Stimulated activated CD4-positive, alpha-beta T cell treated with anti-CD3 and anti-CD28 coated beads, TNF-alpha, amount 100 ng/mL, for 4 hours (primary cell): ENCODE measurements around the gene CEP95.
"Not testable (repeated sequence)": the region's sequence is repeated elsewhere in the genome, so short reads cannot be mapped to it uniquely, and the experiment has no call there.

Experiments used
- DNase-seq, 3 experiments: peaks; one replicate each; pipeline ENCODE4 v3.0.0-alpha.2; 2020; ENCODE audit warnings: low read depth in 3 of 3

Gene CEP95

DNA sequence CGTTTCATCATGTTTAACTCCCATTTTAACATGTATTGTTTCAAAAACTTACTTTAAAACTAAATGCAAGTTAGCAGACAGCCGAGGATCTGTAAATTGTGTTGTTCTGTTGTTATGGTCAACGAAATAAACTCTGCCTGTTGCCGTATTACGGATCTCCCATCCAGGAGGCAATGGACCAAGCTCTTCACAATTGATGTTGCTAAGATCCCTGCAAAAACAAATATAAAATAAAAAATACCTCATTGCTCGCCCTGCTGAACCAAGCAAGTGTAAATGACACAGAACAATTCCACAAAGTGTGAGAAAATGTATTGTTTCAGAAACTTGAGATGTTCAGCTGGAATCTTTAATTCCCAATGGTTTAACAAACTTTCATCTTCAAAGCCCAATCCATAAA lies 65.0 kb downstream of the CEP95 start:
- DNase-seq: no peak

GRCh38 chr17:64572682-64573154 lies 65.9 kb downstream of the CEP95 start:
- DNase-seq: no peak

DNA sequence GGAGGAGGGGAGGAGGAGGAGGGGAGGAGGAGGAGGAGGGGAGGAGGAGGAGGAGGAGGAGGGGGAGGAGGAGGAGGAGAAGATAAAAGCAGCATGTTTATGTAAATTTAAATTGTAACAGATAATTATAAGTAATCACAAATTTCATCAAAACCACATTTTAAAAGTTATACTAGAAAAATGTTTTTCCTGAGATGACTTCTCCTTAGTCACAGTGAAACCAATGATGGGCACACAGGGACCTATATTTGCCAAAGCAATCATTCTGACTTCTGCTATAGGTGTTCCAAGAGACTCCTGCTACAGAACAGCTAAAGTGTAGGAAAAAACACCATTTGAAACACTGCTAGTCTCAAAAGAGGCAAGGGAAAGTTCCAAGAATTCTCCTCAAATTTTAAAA lies 66.4 kb downstream of the CEP95 start:
- no peak for DNase-seq

DNA sequence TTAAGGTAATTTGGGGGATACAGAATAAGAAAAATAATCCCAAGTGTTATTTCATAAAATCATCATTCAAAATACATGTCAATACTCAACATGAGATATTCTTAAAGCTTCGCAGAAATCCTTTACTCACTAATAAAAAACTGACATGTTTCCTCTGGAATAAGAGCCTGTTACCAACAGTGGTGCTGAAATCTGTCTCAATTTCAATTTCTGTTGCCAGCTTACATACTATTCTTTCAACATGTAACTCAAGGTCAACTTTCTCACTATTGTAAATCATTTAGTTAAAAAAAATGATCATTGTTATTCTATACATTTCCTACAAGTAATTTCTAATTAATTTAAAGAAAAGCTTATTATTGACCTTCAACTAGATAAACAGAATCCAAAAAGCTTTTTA lies 67.9 kb downstream of the CEP95 start:
- no peak for DNase-seq

- DNase-seq: no peak
These were observed 68.7 kb downstream of the CEP95 start for GRCh38 chr17:64575431-64575830.

DNA sequence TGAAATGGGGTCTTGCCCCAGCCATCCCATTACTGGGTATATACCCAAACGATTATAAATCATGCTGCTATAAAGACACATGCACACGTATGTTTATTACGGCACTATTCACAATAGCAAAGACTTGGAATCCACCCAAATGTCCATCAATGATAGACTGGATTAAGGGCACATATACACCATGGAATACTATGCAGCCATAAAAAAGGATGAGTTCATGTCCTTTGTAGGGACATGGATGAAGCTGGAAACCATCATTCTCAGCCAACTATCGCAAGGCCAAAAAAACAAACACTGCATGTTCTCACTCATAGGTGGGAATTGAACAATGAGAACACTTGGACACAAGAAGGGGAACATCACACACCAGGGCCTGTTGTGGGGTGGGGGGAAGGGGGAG lies 70.2 kb downstream of the CEP95 start:
- not testable (repeated sequence) for DNase-seq

DNA sequence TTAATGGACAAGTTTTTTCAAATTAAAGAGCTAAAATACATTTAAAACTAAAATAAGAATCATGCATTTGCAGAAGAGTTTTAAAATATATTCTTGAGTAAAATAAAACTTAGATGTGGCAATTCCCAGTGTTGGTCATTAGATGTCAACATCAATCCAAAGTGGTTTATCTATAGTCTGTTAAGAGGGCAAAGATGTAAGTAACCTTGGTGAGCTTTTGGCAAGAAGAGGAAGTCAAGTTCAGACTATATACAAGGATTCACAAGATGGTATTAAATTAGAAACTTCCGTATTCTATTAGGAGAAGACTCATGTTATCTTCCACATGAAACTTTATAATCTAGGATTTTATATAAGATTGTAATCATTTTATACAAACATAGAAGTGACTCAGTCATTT lies 73.1 kb downstream of the CEP95 start:
- DNase-seq: no peak

- DNase-seq: no peak
These were observed 73.9 kb downstream of the CEP95 start for GRCh38 chr17:64580384-64581315.

GRCh38 chr17:64583038-64583437 lies 76.3 kb downstream of the CEP95 start:
- DNase-seq: no peak

- no peak for DNase-seq
These were observed 78.4 kb downstream of the CEP95 start for GRCh38 chr17:64585146-64585545.
